DND-41 (cell line): Measurements from ENCODE around the gene PDIA6.

Source experiments
- EZH2 ChIP-seq: IDR thresholded peaks from 3 replicates; pipeline ENCODE4 v1.6.1; 2012; ENCODE audit warnings: borderline replicate concordance, low read depth, mild to moderate bottlenecking, moderate library complexity, low read length, inconsistent platforms; ENCODE audit not compliant: severe bottlenecking
- TF ChIP-seq, protein P1 (sequence below): IDR thresholded peaks from 2 replicates; pipeline ENCODE4 v1.5.1; 2012; ENCODE audit warnings: borderline replicate concordance, low read length, moderate library complexity, mild to moderate bottlenecking; ENCODE audit not compliant: poor library complexity, severe bottlenecking; ENCODE audit errors: extremely low read depth

DNA sequence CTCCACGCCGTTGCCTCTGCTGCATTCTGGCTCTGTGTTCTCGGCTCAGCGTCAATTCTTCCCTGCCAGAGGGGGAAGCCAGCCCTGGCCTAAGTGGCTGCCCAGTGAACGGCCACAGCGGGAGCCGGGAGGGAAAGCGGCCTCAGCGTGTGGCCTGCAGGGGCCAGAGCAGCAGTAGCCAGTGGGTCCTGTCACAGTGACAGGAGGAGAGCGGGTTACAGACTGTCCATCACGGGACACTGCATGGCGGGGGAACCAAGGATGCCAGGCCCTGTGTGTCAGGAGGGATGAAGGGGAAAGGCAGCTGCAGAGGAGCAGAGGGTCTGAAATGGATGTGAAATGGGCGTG lies 39.7 kb downstream of the PDIA6 start:
- TF ChIP-seq, protein P1, sequence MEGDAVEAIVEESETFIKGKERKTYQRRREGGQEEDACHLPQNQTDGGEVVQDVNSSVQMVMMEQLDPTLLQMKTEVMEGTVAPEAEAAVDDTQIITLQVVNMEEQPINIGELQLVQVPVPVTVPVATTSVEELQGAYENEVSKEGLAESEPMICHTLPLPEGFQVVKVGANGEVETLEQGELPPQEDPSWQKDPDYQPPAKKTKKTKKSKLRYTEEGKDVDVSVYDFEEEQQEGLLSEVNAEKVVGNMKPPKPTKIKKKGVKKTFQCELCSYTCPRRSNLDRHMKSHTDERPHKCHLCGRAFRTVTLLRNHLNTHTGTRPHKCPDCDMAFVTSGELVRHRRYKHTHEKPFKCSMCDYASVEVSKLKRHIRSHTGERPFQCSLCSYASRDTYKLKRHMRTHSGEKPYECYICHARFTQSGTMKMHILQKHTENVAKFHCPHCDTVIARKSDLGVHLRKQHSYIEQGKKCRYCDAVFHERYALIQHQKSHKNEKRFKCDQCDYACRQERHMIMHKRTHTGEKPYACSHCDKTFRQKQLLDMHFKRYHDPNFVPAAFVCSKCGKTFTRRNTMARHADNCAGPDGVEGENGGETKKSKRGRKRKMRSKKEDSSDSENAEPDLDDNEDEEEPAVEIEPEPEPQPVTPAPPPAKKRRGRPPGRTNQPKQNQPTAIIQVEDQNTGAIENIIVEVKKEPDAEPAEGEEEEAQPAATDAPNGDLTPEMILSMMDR = no peak
- TF ChIP-seq EZH2 = no peak
